WTC11 (cell line): ENCODE results near the gene SEC16B. TPM values are rescaled to one million over a fixed set of nuclear protein-coding genes. Genes with fewer than 3 reads are reported as not detected.

ENCODE experiments used
- ATAC-seq: fragments of 200-7000 bp; cut with Tn5 transposase; 2 replicates; pipeline ENCODE4 v1.10.0; 2021; ENCODE audit warnings: mild to moderate bottlenecking, moderate library complexity
- CTCF ChIA-PET: fragments of 300-600 bp; sonication (Branson Sonifier 250); formaldehyde crosslinking; loops from one replicate; lab custom pipeline; 2021; ENCODE audit warnings: antibody characterized with exemption; lab: Charles Lee
- POLR2A ChIA-PET: fragments of 350-600 bp; sonication (Branson Sonifier 250); formaldehyde crosslinking; loops from one replicate; lab custom pipeline; 2021; ENCODE audit warnings: antibody characterized with exemption; lab: Charles Lee
- DNase-seq: peaks from one replicate; pipeline ENCODE4 v3.0.0; 2021; ENCODE audit warnings: low spot score
- H3K27ac Mint-ChIP-seq: 2 replicates; pipeline ENCODE4 v1.8.0; 2021; ENCODE audit warnings: mixed read lengths
- H3K27me3 Mint-ChIP-seq: 2 replicates; pipeline ENCODE4 v1.8.0; 2021; ENCODE audit warnings: low read depth, mild to moderate bottlenecking, moderate library complexity, mixed read lengths
- H3K36me3 Mint-ChIP-seq: 2 replicates; pipeline ENCODE4 v1.8.0; 2021; ENCODE audit warnings: mixed read lengths
- H3K4me1 Mint-ChIP-seq: 2 replicates; pipeline ENCODE4 v1.8.0; 2022; ENCODE audit warnings: mixed read lengths
- H3K4me3 Mint-ChIP-seq: 2 replicates; pipeline ENCODE4 v1.8.0; 2021; ENCODE audit warnings: mild to moderate bottlenecking, moderate library complexity, mixed read lengths
- H3K9me3 Mint-ChIP-seq: 2 replicates; pipeline ENCODE4 v1.8.0; 2021; ENCODE audit warnings: mixed read lengths
- ETV6 ChIP-seq: sonication (generic); formaldehyde crosslinking; IDR thresholded peaks from 2 replicates; pipeline ENCODE4 v1.8.1; 2022; ENCODE audit warnings: mild to moderate bottlenecking, missing genetic modification reagents
- KAT7 ChIP-seq: sonication (generic); formaldehyde crosslinking; IDR thresholded peaks from 2 replicates; pipeline ENCODE4 v1.8.1; 2023; ENCODE audit warnings: missing genetic modification reagents, mild to moderate bottlenecking, borderline replicate concordance
- MXD4 ChIP-seq: fragments of 250-450 bp; sonication (Bioruptor Pico); IDR thresholded peaks from 2 replicates; pipeline ENCODE4 v1.8.0; 2021; ENCODE audit warnings: mild to moderate bottlenecking, moderate library complexity, borderline replicate concordance
- NR3C1 ChIP-seq: sonication (generic); formaldehyde crosslinking; conservative IDR thresholded peaks from 2 replicates; pipeline ENCODE4 v1.8.1; 2023; ENCODE audit warnings: low read depth, mild to moderate bottlenecking, missing genetic modification reagents
- SMAD4 ChIP-seq: sonication (generic); formaldehyde crosslinking; IDR thresholded peaks from 2 replicates; pipeline ENCODE4 v1.8.0; 2022; ENCODE audit warnings: mild to moderate bottlenecking, missing genetic modification reagents
- SOX15 ChIP-seq: fragments of 250-450 bp; sonication (Bioruptor Pico); IDR thresholded peaks from 2 replicates; pipeline ENCODE4 v1.9.0; 2021; ENCODE audit warnings: mild to moderate bottlenecking
- SP1 ChIP-seq: sonication (generic); formaldehyde crosslinking; conservative IDR thresholded peaks from 2 replicates; pipeline ENCODE4 v1.8.1; 2022; ENCODE audit warnings: missing genetic modification reagents
- TEAD4 ChIP-seq: sonication (generic); formaldehyde crosslinking; IDR thresholded peaks from 2 replicates; pipeline ENCODE4 v1.8.0; 2022; ENCODE audit warnings: mild to moderate bottlenecking, missing genetic modification reagents
- ZNF232 ChIP-seq: sonication (generic); formaldehyde crosslinking; IDR thresholded peaks from 2 replicates; pipeline ENCODE4 v1.8.0; 2022; ENCODE audit warnings: mild to moderate bottlenecking, missing genetic modification reagents
- ZNF532 ChIP-seq: fragments of 250-450 bp; sonication (Bioruptor Pico); IDR thresholded peaks from 2 replicates; pipeline ENCODE4 v1.9.0; 2021; ENCODE audit warnings: mild to moderate bottlenecking, borderline replicate concordance
- total RNA-seq: library from RNA; stranded (reverse); gene quantifications from 3 replicates; pipeline ENCODE4 v1.2.3, GENCODE V29; 2021
- TF ChIP-seq, protein P1 (sequence below): sonication (generic); formaldehyde crosslinking; IDR thresholded peaks from 2 replicates; pipeline ENCODE4 v1.8.0; 2023; ENCODE audit warnings: missing genetic modification reagents, mild to moderate bottlenecking, borderline replicate concordance
- TF ChIP-seq, protein P2 (sequence below): fragments of 250-450 bp; sonication (Bioruptor Pico); IDR thresholded peaks from 2 replicates; pipeline ENCODE4 v1.8.0; 2021; ENCODE audit warnings: mild to moderate bottlenecking
- TF ChIP-seq, protein P3 (sequence below): sonication (generic); formaldehyde crosslinking; IDR thresholded peaks from 2 replicates; pipeline ENCODE4 v1.8.1; 2022; ENCODE audit warnings: low read depth, missing genetic modification reagents, borderline replicate concordance

Gene SEC16B
- total RNA-seq, 1 experiment from 2014 or later, result 0.90 TPM

DNA sequence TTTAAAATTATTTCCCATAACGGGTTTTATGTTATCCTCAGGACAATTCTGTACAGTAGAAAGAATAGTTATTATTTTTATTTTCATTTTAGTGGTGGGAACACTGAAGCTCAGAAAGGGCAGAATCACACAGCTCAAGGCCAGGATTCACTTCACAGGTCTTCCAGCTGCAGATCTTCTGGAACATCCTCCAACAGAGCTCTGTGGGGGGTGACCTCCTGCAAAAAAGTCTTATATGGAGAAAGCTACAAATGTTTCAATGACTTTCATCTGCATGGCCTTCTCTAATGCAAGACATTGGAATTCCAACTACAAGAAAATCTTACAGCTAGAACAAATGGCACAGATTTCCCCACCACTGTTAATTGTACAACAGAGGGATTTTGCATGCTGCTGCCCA lies 64.2 kb downstream of the SEC16B start (continued):
- TF ChIP-seq, protein P1, sequence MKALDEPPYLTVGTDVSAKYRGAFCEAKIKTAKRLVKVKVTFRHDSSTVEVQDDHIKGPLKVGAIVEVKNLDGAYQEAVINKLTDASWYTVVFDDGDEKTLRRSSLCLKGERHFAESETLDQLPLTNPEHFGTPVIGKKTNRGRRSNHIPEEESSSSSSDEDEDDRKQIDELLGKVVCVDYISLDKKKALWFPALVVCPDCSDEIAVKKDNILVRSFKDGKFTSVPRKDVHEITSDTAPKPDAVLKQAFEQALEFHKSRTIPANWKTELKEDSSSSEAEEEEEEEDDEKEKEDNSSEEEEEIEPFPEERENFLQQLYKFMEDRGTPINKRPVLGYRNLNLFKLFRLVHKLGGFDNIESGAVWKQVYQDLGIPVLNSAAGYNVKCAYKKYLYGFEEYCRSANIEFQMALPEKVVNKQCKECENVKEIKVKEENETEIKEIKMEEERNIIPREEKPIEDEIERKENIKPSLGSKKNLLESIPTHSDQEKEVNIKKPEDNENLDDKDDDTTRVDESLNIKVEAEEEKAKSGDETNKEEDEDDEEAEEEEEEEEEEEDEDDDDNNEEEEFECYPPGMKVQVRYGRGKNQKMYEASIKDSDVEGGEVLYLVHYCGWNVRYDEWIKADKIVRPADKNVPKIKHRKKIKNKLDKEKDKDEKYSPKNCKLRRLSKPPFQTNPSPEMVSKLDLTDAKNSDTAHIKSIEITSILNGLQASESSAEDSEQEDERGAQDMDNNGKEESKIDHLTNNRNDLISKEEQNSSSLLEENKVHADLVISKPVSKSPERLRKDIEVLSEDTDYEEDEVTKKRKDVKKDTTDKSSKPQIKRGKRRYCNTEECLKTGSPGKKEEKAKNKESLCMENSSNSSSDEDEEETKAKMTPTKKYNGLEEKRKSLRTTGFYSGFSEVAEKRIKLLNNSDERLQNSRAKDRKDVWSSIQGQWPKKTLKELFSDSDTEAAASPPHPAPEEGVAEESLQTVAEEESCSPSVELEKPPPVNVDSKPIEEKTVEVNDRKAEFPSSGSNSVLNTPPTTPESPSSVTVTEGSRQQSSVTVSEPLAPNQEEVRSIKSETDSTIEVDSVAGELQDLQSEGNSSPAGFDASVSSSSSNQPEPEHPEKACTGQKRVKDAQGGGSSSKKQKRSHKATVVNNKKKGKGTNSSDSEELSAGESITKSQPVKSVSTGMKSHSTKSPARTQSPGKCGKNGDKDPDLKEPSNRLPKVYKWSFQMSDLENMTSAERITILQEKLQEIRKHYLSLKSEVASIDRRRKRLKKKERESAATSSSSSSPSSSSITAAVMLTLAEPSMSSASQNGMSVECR (CRISPR knock-in tag), result no peak
- TF ChIP-seq, all 79 proteins: peak for 0

GRCh38 chr1:177902266-177902665 lies 67.6 kb downstream of the SEC16B start:
- no peak overlapping the region for H3K4me3 Mint-ChIP-seq
- no peaks in the 10 kb centered on the region for H3K4me1 Mint-ChIP-seq
- H3K9me3 Mint-ChIP-seq, result no peaks in the 10 kb centered on the region
- CTCF ChIA-PET, result no interaction called here
- no peak for TF ChIP-seq SP1 (CRISPR knock-in tag)
- no peak for TF ChIP-seq NR3C1 (CRISPR knock-in tag)
- no peak for TF ChIP-seq SOX15
- TF ChIP-seq SMAD4, result no peak
- no peak for TF ChIP-seq ETV6
- TF ChIP-seq, protein P2, sequence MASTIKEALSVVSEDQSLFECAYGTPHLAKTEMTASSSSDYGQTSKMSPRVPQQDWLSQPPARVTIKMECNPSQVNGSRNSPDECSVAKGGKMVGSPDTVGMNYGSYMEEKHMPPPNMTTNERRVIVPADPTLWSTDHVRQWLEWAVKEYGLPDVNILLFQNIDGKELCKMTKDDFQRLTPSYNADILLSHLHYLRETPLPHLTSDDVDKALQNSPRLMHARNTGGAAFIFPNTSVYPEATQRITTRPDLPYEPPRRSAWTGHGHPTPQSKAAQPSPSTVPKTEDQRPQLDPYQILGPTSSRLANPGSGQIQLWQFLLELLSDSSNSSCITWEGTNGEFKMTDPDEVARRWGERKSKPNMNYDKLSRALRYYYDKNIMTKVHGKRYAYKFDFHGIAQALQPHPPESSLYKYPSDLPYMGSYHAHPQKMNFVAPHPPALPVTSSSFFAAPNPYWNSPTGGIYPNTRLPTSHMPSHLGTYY (CRISPR knock-in tag), result no peak
- TF ChIP-seq KAT7 (CRISPR knock-in tag), result no peak
- TF ChIP-seq MXD4 (CRISPR knock-in tag), result no peak
- TF ChIP-seq TEAD4 (CRISPR knock-in tag), result no peak
- no peak for TF ChIP-seq ZNF232 (CRISPR knock-in tag)
- TF ChIP-seq, protein P3, sequence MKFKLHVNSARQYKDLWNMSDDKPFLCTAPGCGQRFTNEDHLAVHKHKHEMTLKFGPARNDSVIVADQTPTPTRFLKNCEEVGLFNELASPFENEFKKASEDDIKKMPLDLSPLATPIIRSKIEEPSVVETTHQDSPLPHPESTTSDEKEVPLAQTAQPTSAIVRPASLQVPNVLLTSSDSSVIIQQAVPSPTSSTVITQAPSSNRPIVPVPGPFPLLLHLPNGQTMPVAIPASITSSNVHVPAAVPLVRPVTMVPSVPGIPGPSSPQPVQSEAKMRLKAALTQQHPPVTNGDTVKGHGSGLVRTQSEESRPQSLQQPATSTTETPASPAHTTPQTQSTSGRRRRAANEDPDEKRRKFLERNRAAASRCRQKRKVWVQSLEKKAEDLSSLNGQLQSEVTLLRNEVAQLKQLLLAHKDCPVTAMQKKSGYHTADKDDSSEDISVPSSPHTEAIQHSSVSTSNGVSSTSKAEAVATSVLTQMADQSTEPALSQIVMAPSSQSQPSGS, result no peak
- no peak for TF ChIP-seq ZNF532
- ATAC-seq, result no peak
- H3K27ac Mint-ChIP-seq, result no peak overlapping the region
- POLR2A ChIA-PET, result no interaction called here
- H3K36me3 Mint-ChIP-seq, result no peaks in the 10 kb centered on the region
- H3K27me3 Mint-ChIP-seq, result no peaks in the 10 kb centered on the region
- DNase-seq, result no peak
